ENCODE measurements around the gene PEPD. TPM values are rescaled to one million over a fixed set of nuclear protein-coding genes. Genes with fewer than 3 reads are reported as not detected.
A peak's percentile ranks its signal among the peaks of the same experiment; 100 is the strongest.

PEPD gene
- total RNA-seq, 1 donor from 2014 or later, result 84.7 TPM

- no peaks in the 10 kb centered on the region for H3K27me3 Mint-ChIP-seq
- H3K9me3 Mint-ChIP-seq, result no peaks in the 10 kb centered on the region
- no peak for DNase-seq (ENCODE audit: extremely low spot score, unreplicated experiment)
- peak overlapping the region; percentile 39 for H3K27ac Mint-ChIP-seq
- no peaks in the 10 kb centered on the region for H3K36me3 Mint-ChIP-seq
- TF ChIP-seq, protein P1, sequence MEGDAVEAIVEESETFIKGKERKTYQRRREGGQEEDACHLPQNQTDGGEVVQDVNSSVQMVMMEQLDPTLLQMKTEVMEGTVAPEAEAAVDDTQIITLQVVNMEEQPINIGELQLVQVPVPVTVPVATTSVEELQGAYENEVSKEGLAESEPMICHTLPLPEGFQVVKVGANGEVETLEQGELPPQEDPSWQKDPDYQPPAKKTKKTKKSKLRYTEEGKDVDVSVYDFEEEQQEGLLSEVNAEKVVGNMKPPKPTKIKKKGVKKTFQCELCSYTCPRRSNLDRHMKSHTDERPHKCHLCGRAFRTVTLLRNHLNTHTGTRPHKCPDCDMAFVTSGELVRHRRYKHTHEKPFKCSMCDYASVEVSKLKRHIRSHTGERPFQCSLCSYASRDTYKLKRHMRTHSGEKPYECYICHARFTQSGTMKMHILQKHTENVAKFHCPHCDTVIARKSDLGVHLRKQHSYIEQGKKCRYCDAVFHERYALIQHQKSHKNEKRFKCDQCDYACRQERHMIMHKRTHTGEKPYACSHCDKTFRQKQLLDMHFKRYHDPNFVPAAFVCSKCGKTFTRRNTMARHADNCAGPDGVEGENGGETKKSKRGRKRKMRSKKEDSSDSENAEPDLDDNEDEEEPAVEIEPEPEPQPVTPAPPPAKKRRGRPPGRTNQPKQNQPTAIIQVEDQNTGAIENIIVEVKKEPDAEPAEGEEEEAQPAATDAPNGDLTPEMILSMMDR (conservative IDR thresholded peaks at IDR 0.05), result peak; percentile 46
- H3K4me1 Mint-ChIP-seq (ENCODE audit: unreplicated experiment), result peaks cover 7% of the 10 kb centered on the region
- H3K4me3 Mint-ChIP-seq, result no peak overlapping the region
Observed at GRCh38 chr19:33398361-33399060, 123.1 kb downstream of the PEPD start.

DNA sequence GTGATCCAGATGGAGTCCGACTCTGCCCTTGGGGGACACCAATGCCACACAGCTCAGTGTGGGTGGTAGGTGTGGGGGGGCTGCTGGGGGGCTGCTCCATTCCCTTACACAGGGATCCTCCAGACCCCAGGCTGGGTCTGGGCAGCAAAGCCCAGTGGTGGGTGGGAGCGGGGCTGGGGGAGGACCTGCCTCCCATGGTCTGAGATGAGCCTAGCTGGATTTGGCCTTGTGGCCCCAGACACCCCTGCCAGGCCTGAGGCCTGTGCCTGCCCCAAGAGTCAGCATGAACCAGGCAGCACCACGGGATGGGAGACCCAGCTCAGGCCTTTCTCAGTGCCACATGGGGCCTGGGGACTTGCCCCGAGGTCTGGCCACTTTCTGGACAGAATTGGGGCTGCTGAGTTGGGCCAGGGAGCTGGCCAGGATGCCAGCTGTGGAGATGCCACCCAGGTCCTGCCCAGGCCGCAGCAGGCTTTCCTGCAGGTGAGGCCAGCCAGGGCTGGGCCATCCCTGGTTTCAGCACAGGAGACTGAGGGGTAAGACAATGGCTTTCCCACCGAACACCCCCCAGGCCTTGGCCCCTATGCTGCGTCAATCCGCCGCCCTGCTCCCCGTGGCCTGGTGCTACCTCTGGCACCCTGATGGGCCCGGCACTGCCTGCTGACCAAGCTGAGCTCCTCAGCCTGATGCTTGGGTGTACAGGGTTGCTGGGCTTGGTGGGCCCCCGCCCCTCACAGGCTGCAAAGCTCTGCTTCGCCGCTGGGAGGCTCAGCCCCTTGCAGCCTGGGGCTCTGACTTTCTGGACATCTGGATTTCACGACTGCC is 123.8 kb downstream of the PEPD start:
- DNase-seq (ENCODE audit: extremely low spot score, unreplicated experiment), result no peak
- TF ChIP-seq, protein P1 (conservative IDR thresholded peaks at IDR 0.05), result peak; percentile 70
- Mint-ChIP-seq H3K4me1 (ENCODE audit: unreplicated experiment) (peaks cover 7% of the 10 kb centered on the region), H3K4me3 (no peak overlapping the region), H3K27me3 (no peaks in the 10 kb centered on the region), H3K36me3 (no peaks in the 10 kb centered on the region), H3K27ac (peak overlapping the region; percentile 39), H3K9me3 (no peaks in the 10 kb centered on the region)

- no peaks in the 10 kb centered on the region for H3K27me3 Mint-ChIP-seq
- H3K36me3 Mint-ChIP-seq, result no peaks in the 10 kb centered on the region
- DNase-seq (ENCODE audit: extremely low spot score, unreplicated experiment), result no peak
- no peaks in the 10 kb centered on the region for H3K9me3 Mint-ChIP-seq
- TF ChIP-seq, protein P1 (conservative IDR thresholded peaks at IDR 0.05), result no peak
- H3K4me3 Mint-ChIP-seq, result no peak overlapping the region
- no peak overlapping the region for H3K27ac Mint-ChIP-seq
- H3K4me1 Mint-ChIP-seq (ENCODE audit: unreplicated experiment), result peaks cover 7% of the 10 kb centered on the region
Observed at GRCh38 chr19:33396701-33397535, 124.7 kb downstream of the PEPD start.

GRCh38 chr19:33395561-33396550 is 125.7 kb downstream of the PEPD start:
- no peak for DNase-seq (ENCODE audit: extremely low spot score, unreplicated experiment)
- no peaks in the 10 kb centered on the region for H3K27me3 Mint-ChIP-seq
- TF ChIP-seq, protein P1 (conservative IDR thresholded peaks at IDR 0.05), result no peak
- no peak overlapping the region for H3K4me3 Mint-ChIP-seq
- H3K9me3 Mint-ChIP-seq, result no peaks in the 10 kb centered on the region
- no peak overlapping the region for H3K27ac Mint-ChIP-seq
- no peaks in the 10 kb centered on the region for H3K36me3 Mint-ChIP-seq
- peaks cover 7% of the 10 kb centered on the region for H3K4me1 Mint-ChIP-seq (ENCODE audit: unreplicated experiment)

Data from type B pancreatic cell (in vitro differentiated cells).